Lung (tissue), 12 donors: Measurements from ENCODE around the gene DCLRE1B. TPM values are rescaled to one million over a fixed set of nuclear protein-coding genes. Genes with fewer than 3 reads are reported as not detected.

Experiments used
- ATAC-seq: fragments of 200-7000 bp; cut with Tn5 transposase; one replicate; pipeline ENCODE4 v1.9.1; 2020; ENCODE audit warnings: moderate number of reproducible peaks; ENCODE audit not compliant: insufficient read depth, low FRiP score
- DNase-seq, 3 donors: peaks; one replicate each; pipeline ENCODE4 v3.0.0-alpha.2; 2013 to 2017
- H3K27ac ChIP-seq, 2 donors: one replicate each; pipeline ENCODE4 v1.5.1; 2013; ENCODE audit warnings: mild to moderate bottlenecking in 2 of 2, moderate library complexity in 2 of 2, control low read depth in 1 of 2, inconsistent platforms in 1 of 2, low read depth in 1 of 2, low read length in 1 of 2
- H3K27me3 ChIP-seq, 3 donors: one replicate each; pipeline ENCODE4 v1.5.1; 2013; ENCODE audit warnings: low read length in 2 of 3; ENCODE audit not compliant: control insufficient read depth in 3 of 3, insufficient read depth in 3 of 3
- H3K36me3 ChIP-seq, 4 donors: one replicate each; pipeline ENCODE4 v1.5.1; 2013; ENCODE audit warnings: low read length in 4 of 4, mild to moderate bottlenecking in 1 of 4, moderate library complexity in 1 of 4; ENCODE audit not compliant: control insufficient read depth in 4 of 4, insufficient read depth in 4 of 4
- H3K4me1 ChIP-seq, 5 donors: one replicate each; pipeline ENCODE4 v1.5.1; 2013; ENCODE audit warnings: low read length in 5 of 5, mild to moderate bottlenecking in 2 of 5, moderate library complexity in 1 of 5; ENCODE audit not compliant: control insufficient read depth in 5 of 5, insufficient read depth in 5 of 5
- H3K4me3 ChIP-seq: one replicate; pipeline ENCODE4 v1.5.1; 2013; ENCODE audit warnings: mild to moderate bottlenecking, control low read depth, moderate library complexity
- H3K9ac ChIP-seq, 2 donors: one replicate each; pipeline ENCODE4 v1.5.1; 2013; ENCODE audit warnings: low read length in 2 of 2, control low read depth in 1 of 2; ENCODE audit not compliant: insufficient read depth in 1 of 2
- H3K9me3 ChIP-seq, 4 donors: one replicate each; pipeline ENCODE4 v1.5.1; 2013; ENCODE audit warnings: low read length in 3 of 4, mild to moderate bottlenecking in 1 of 4, moderate library complexity in 1 of 4; ENCODE audit not compliant: control insufficient read depth in 4 of 4, insufficient read depth in 3 of 4
- WGBS, 2 donors: extraction: QIAGEN DNeasy Blood & Tissue Kit; methylation state at CpG; one replicate each; pipeline ENCODE4 v1.1.7; 2013; 5-methylcytosine and 5-hydroxymethylcytosine counted together
- polyA plus RNA-seq, 2 donors: library from polyadenylated mRNA; stranded (reverse); fragments of 200-250 nt; gene quantifications; one replicate each; pipeline ENCODE4 v1.2.1, GENCODE V29; 2013
- total RNA-seq, 2 donors: library from RNA; depleted of rRNA in 1 of 2; stranded (reverse); fragments of >200 nt in 1 of 2; gene quantifications; one replicate each; pipeline ENCODE4 v1.2.1, GENCODE V29; 2014 to 2021
- TF ChIP-seq, protein P1 (sequence below): IDR thresholded peaks from 2 replicates; pipeline ENCODE4 v1.5.1; 2012; ENCODE audit warnings: mild to moderate bottlenecking; ENCODE audit errors: control extremely low read depth, extremely low read depth
- donor health status: control.
- donor health status: control.
- donor health status: Bipolar disorder and iron deficiency.
- donor health status: healthy.
- donor health status: DM: yes; HTN: yes; CAD: no.

DCLRE1B gene
- total and polyA plus RNA-seq, 4 donors: 2.6 to 7.8 (median 5.2) TPM

DNA sequence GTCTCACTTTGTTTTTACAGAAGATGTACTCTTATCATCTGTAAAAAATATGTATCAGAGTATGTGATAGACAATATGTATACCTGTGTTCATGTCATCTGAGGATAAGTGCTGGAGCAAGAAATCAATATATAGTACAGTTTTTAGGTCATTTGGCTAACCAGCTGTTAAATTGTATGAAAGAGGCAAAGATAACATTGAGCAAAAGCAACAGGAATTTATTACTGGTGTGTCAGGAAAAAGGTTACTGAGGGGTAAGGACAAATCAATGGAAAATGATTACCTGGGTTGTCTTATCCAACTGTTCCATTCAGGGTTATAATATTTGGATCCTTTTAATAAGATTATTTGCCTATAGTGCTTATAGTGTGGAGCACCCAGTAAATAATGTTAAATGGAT, 28.9 kb downstream of the DCLRE1B start:
- DNase-seq (no peak), ATAC-seq (no peak)
- H3K9ac ChIP-seq: no peak overlapping the region
- no peaks in the 10 kb centered on the region for H3K9me3 ChIP-seq
- TF ChIP-seq, protein P1, sequence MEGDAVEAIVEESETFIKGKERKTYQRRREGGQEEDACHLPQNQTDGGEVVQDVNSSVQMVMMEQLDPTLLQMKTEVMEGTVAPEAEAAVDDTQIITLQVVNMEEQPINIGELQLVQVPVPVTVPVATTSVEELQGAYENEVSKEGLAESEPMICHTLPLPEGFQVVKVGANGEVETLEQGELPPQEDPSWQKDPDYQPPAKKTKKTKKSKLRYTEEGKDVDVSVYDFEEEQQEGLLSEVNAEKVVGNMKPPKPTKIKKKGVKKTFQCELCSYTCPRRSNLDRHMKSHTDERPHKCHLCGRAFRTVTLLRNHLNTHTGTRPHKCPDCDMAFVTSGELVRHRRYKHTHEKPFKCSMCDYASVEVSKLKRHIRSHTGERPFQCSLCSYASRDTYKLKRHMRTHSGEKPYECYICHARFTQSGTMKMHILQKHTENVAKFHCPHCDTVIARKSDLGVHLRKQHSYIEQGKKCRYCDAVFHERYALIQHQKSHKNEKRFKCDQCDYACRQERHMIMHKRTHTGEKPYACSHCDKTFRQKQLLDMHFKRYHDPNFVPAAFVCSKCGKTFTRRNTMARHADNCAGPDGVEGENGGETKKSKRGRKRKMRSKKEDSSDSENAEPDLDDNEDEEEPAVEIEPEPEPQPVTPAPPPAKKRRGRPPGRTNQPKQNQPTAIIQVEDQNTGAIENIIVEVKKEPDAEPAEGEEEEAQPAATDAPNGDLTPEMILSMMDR: no peak
- H3K4me3 ChIP-seq: no peak overlapping the region
- H3K27me3 ChIP-seq: no peaks in the 10 kb centered on the region
- peaks cover 0 to 3% (median 0%) of the 10 kb centered on the region in 4 donors for H3K36me3 ChIP-seq
- peaks cover 7 to 21% (median 10%) of the 10 kb centered on the region in 5 donors for H3K4me1 ChIP-seq
- H3K27ac ChIP-seq: no peak overlapping the region

DNA sequence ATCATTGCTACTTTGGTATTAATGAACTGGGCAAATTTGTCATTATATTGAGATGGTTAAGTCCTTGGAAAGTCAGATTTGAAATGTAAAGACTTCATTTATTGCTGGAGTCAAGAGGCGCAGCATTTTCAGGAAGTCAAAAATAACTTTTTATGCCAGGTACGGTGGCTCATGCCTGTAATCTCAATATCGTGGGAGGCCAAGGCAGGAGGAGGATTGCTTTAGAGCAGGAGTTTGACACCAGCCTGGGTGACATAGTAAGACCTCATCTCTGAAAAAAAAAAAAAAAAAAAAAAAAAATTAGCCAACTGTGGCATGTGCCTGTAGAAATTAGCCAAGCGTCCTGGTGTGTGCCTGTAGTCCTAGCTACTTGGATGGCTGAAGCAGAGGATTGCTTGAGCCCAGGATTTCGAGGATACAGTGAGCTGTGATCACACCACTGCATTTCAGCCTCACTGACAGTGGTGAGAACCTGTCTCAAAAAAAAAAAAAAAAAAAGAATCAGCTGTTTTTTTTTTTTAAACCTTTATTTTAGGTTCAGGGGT, 29.5 kb downstream of the DCLRE1B start:
- no peak overlapping the region for H3K4me3 ChIP-seq
- ATAC-seq (no peak), DNase-seq (no peak)
- TF ChIP-seq, protein P1: no peak
- no peaks in the 10 kb centered on the region for H3K27me3 ChIP-seq
- no peak overlapping the region for H3K27ac ChIP-seq
- H3K4me1 ChIP-seq: peaks cover 7 to 23% (median 10%) of the 10 kb centered on the region in 5 donors
- H3K9me3 ChIP-seq: no peaks in the 10 kb centered on the region
- no peaks in the 10 kb centered on the region for H3K36me3 ChIP-seq
- H3K9ac ChIP-seq: no peak overlapping the region
- WGBS, 2 donors: 49 to 74% methylated on average over 5 of the region's 5 CpGs

GRCh38 chr1:113935176-113935575, 30.1 kb downstream of the DCLRE1B start:
- Histone ChIP-seq H3K9ac (no peak overlapping the region), H3K4me3 (no peak overlapping the region), H3K27me3 (no peaks in the 10 kb centered on the region), H3K4me1 (peaks cover 7 to 23% (median 10%) of the 10 kb centered on the region in 5 donors), H3K9me3 (no peaks in the 10 kb centered on the region), H3K36me3 (peaks cover 0 to under 1% (median 0%) of the 10 kb centered on the region in 4 donors), H3K27ac (no peak overlapping the region)
- WGBS, 2 donors: 90 to 95% methylated on average over 1 of the region's 1 CpG
- TF ChIP-seq, protein P1: no peak
- DNase-seq (no peak), ATAC-seq (no peak)

- Histone ChIP-seq H3K4me3 (no peak overlapping the region), H3K36me3 (peaks cover 2 to 8% (median 5%) of the 10 kb centered on the region in 4 donors), H3K4me1 (peaks cover 2 to 17% (median 10%) of the 10 kb centered on the region in 5 donors), H3K27ac (no peak overlapping the region), H3K9me3 (no peaks in the 10 kb centered on the region), H3K27me3 (no peaks in the 10 kb centered on the region), H3K9ac (no peak overlapping the region)
- TF ChIP-seq, protein P1: no peak
- WGBS, 2 donors: 77 to 81% methylated on average over 1 of the region's 1 CpG
- ATAC-seq (no peak), DNase-seq (no peak)
These were observed 30.8 kb downstream of the DCLRE1B start for GRCh38 chr1:113935970-113936369.
